HCT116 (cell line): Measurements from ENCODE around the gene NOP53.

Experiments used
- CEBPB ChIP-seq: IDR thresholded peaks from 2 replicates; pipeline ENCODE4 v1.6.1; 2012; ENCODE audit warnings: low read depth
- ELF1 ChIP-seq: IDR thresholded peaks from 2 replicates; pipeline ENCODE4 v1.6.1; 2012; ENCODE audit warnings: low read depth, borderline replicate concordance
- EZH2 ChIP-seq: fragments of 200-600 bp; sonication (generic); IDR thresholded peaks from 2 replicates; pipeline ENCODE4 v1.6.1; 2017; ENCODE audit warnings: antibody characterized with exemption, mixed run types
- EZH2phosphoT487 ChIP-seq: fragments of 200-600 bp; IDR thresholded peaks from 2 replicates; pipeline ENCODE4 v1.6.1; 2018; ENCODE audit warnings: antibody characterized with exemption, borderline replicate concordance
- FOSL1 ChIP-seq: IDR thresholded peaks from 2 replicates; pipeline ENCODE4 v1.6.1; 2012; ENCODE audit warnings: low read depth
- JUND ChIP-seq: IDR thresholded peaks from 2 replicates; pipeline ENCODE4 v1.6.1; 2012
- POLR2A ChIP-seq: IDR thresholded peaks from 2 replicates; pipeline ENCODE4 v1.7.0; 2011; ENCODE audit warnings: borderline replicate concordance; ENCODE audit not compliant: insufficient read depth, insufficient read length; ENCODE audit errors: extremely low read depth
- POLR2AphosphoS5 ChIP-seq: IDR thresholded peaks from 2 replicates; pipeline ENCODE4 v1.6.1; 2011; ENCODE audit warnings: mild to moderate bottlenecking, low read depth, low read length, moderate library complexity
- SIN3A ChIP-seq: IDR thresholded peaks from 2 replicates; pipeline ENCODE4 v1.6.1; 2012; ENCODE audit warnings: low read depth
- SRF ChIP-seq: IDR thresholded peaks from 2 replicates; pipeline ENCODE4 v1.6.1; 2012; ENCODE audit warnings: low read depth
- TCF7L2 ChIP-seq: IDR thresholded peaks from 2 replicates; pipeline ENCODE4 v1.7.0; 2011; ENCODE audit warnings: borderline replicate concordance, inconsistent platforms; ENCODE audit not compliant: insufficient read depth, insufficient read length; ENCODE audit errors: extremely low read depth
- YY1 ChIP-seq: IDR thresholded peaks from 2 replicates; pipeline ENCODE4 v1.6.1; 2011; ENCODE audit warnings: low read length, low read depth, moderate library complexity, mild to moderate bottlenecking; ENCODE audit not compliant: insufficient replicate concordance; ENCODE audit errors: extremely low read depth
- TF ChIP-seq, protein P1 (sequence below), 3 experiments: fragments of 200-600 bp in 1 of 3; sonication (generic) in 1 of 3; IDR thresholded peaks in 2 of 3; conservative IDR thresholded peaks in 1 of 3; 2 replicates each; pipeline ENCODE4 v1.5.1; 2012 to 2017; ENCODE audit warnings: low read depth in 2 of 3, low read length in 2 of 3, antibody characterized with exemption in 1 of 3, borderline replicate concordance in 1 of 3, control low read depth in 1 of 3, mild to moderate bottlenecking in 1 of 3, mixed read lengths in 1 of 3, mixed run types in 1 of 3, moderate library complexity in 1 of 3; ENCODE audit not compliant: insufficient read depth in 1 of 3
- TF ChIP-seq, protein P2 (sequence below): IDR thresholded peaks from 2 replicates; pipeline ENCODE4 v1.6.1; 2011; ENCODE audit warnings: mild to moderate bottlenecking, low read length, moderate library complexity; ENCODE audit not compliant: insufficient replicate concordance; ENCODE audit errors: extremely low read depth

DNA sequence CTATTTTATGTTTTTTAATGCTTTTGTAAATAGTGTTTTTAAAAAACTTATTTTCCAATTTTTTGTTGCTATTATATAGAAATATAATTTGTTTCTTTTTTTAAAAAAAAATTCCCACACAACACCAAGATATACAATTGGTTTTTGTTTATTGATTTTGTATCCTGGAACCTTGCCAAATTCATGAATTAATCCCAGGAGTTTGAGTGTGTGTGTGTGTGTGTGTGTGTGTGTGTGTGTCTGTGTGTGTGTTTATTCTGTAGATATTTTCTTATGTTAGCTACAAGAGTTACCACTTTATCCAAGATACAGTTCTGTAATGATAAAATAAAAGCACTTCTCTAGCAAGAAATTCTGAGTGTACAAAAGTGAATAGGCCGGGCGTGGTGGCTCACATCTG is 51.4 kb downstream of the NOP53 start:
- TF ChIP-seq ELF1 (no peak), FOSL1 (no peak), JUND (no peak), TCF7L2 (no peak), POLR2A (no peak), EZH2 (no peak), EZH2phosphoT487 (no peak), SIN3A (no peak), SRF (no peak), POLR2AphosphoS5 (no peak), CEBPB (no peak), YY1 (no peak)
- TF ChIP-seq, protein P1, sequence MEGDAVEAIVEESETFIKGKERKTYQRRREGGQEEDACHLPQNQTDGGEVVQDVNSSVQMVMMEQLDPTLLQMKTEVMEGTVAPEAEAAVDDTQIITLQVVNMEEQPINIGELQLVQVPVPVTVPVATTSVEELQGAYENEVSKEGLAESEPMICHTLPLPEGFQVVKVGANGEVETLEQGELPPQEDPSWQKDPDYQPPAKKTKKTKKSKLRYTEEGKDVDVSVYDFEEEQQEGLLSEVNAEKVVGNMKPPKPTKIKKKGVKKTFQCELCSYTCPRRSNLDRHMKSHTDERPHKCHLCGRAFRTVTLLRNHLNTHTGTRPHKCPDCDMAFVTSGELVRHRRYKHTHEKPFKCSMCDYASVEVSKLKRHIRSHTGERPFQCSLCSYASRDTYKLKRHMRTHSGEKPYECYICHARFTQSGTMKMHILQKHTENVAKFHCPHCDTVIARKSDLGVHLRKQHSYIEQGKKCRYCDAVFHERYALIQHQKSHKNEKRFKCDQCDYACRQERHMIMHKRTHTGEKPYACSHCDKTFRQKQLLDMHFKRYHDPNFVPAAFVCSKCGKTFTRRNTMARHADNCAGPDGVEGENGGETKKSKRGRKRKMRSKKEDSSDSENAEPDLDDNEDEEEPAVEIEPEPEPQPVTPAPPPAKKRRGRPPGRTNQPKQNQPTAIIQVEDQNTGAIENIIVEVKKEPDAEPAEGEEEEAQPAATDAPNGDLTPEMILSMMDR (IDR thresholded peaks at IDR 0.05 in 2 of 3, conservative IDR thresholded peaks at IDR 0.05 in 1 of 3; ENCODE audit: borderline replicate concordance in 1 of 3, insufficient read depth in 1 of 3, low read depth in 2 of 3, low read length in 2 of 3): no peak
- TF ChIP-seq, protein P2, sequence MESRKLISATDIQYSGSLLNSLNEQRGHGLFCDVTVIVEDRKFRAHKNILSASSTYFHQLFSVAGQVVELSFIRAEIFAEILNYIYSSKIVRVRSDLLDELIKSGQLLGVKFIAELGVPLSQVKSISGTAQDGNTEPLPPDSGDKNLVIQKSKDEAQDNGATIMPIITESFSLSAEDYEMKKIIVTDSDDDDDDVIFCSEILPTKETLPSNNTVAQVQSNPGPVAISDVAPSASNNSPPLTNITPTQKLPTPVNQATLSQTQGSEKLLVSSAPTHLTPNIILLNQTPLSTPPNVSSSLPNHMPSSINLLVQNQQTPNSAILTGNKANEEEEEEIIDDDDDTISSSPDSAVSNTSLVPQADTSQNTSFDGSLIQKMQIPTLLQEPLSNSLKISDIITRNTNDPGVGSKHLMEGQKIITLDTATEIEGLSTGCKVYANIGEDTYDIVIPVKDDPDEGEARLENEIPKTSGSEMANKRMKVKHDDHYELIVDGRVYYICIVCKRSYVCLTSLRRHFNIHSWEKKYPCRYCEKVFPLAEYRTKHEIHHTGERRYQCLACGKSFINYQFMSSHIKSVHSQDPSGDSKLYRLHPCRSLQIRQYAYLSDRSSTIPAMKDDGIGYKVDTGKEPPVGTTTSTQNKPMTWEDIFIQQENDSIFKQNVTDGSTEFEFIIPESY: no peak
